GM13976 (cell line): ENCODE data around the gene KIR2DL4.

ENCODE experiments used
- DNase-seq: peaks from one replicate; pipeline ENCODE4 v3.0.0; 2012; ENCODE audit warnings: low spot score
- CTCF ChIP-seq: IDR thresholded peaks from 2 replicates; pipeline ENCODE4 v1.5.1; 2012; ENCODE audit warnings: borderline replicate concordance, mild to moderate bottlenecking; ENCODE audit not compliant: insufficient read depth; ENCODE audit errors: extremely low read depth, missing control alignments, control extremely low read depth
- in situ Hi-C: fragments of 300-500 bp; cut with MboI; formaldehyde crosslinking; loops from one replicate; pipeline ENCODE4 v1.12.0; 2022; ENCODE audit warnings: low sequenced_read_pairs, mixed read lengths, inconsistent platforms; ENCODE audit not compliant: unreplicated experiment

Gene KIR2DL4

GRCh38 chr19:54790711-54791110, 12.7 kb upstream of the KIR2DL4 start:
- TF ChIP-seq CTCF = no peak
- no peak for DNase-seq
- in situ Hi-C loops = no loop called here

DNA sequence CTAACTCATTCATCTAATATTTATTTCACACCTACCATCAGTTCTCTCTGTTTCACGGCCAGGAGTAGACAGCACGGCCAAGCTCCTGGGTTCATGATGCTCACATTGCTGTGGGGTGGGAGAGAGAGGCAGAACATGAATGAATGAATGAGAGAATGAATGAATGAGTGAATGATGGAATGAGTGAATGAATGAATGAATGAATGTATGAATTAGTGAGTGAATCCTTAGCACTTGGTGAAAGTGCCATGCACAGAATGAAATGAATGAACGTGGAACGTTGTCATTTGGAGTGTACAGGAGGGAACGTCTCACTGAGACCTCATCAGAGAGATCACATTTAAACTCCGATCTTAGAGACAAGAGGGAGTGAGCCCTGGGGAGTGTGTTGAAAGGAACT, 11.9 kb upstream of the KIR2DL4 start:
- TF ChIP-seq CTCF = no peak
- no peak for DNase-seq
- in situ Hi-C loops = no loop called here

DNA sequence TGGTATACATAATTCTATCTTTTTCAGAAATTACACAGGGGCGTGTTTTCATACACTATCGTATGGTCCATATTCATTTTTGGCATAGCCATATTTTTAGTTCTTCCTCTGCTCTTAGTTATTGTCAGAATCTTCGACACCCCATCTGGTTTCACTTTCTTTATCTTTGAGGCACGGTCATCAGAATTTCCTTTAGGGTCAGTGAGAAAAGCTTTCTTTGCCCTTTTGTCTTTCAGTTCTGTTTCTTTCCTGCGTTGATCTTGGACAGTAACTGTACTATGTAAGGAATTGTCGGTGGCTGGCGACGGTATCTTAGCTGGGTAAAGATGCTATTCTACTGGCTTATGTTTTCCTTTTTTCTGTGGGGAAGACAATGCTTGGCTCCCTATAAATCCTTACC, 10.6 kb upstream of the KIR2DL4 start:
- DNase-seq = peak; percentile 52
- TF ChIP-seq CTCF = no peak
- in situ Hi-C loops = no loop called here

GRCh38 chr19:54795758-54796157, 7.7 kb upstream of the KIR2DL4 start:
- in situ Hi-C loops = no loop called here
- DNase-seq = no peak
- TF ChIP-seq CTCF = no peak

DNA sequence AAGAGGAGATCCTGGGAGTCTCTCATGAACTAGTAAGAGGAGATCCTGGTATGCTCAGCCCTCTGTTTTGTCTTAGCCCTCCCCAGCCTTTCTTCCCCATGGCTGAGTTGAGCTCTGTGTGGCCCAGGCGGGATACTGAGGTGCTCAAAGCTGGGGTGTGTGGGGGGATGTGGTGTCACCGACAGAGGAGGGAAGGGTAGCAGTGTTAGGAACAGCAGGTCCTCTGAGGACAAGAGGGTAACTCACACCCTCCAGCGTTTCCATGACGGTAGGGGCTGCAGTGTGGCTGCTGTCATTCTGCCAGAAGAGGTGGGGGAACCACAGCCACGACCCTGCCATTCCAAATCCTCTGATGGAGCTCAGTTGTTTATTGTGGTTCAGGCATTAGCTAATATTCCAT, 691 bp downstream of the KIR2DL4 start:
- no peak for DNase-seq
- in situ Hi-C loops = no loop called here
- no peak for TF ChIP-seq CTCF

- in situ Hi-C loops = no loop called here
- no peak for DNase-seq
- TF ChIP-seq CTCF = no peak
Observed at GRCh38 chr19:54804571-54804970, 1.2 kb downstream of the KIR2DL4 start.
